Prostate gland (tissue), 2 donors: Measurements from ENCODE around the gene RTN4RL1. TPM values are rescaled to one million over a fixed set of nuclear protein-coding genes. Genes with fewer than 3 reads are reported as not detected.

ENCODE experiments used
- DNase-seq: peaks from one replicate; pipeline ENCODE4 v3.0.0-alpha.2; 2019; ENCODE audit warnings: low spot score
- H3K27ac ChIP-seq, 2 donors: fragments of 200-600 bp; sonication (generic); 2 replicates each; pipeline ENCODE4 v1.5.1; 2017 to 2019
- H3K27me3 ChIP-seq: fragments of 200-600 bp; sonication (generic); replicated peaks from 2 replicates; pipeline ENCODE4 v1.5.1; 2019; ENCODE audit not compliant: insufficient read depth
- H3K36me3 ChIP-seq, 2 donors: fragments of 200-600 bp; sonication (generic); 1 replicate in 1 of 2; 2 replicates in 1 of 2; pipeline versions ENCODE4 v1.5.1 to v1.8.1; 2017 to 2019
- H3K4me1 ChIP-seq: fragments of 200-600 bp; sonication (generic); replicated peaks from 2 replicates; pipeline ENCODE4 v1.5.1; 2019
- H3K4me3 ChIP-seq, 2 donors: fragments of 200-600 bp; sonication (generic); 2 replicates each; pipeline ENCODE4 v1.5.1; 2017 to 2019
- H3K9me3 ChIP-seq: fragments of 200-600 bp; sonication (generic); 2 replicates; pipeline ENCODE4 v1.5.1; 2017
- POLR2A ChIP-seq: fragments of 450-650 bp; IDR thresholded peaks from one replicate; pipeline ENCODE4 v1.6.1; 2016; ENCODE audit warnings: antibody characterized with exemption, mild to moderate bottlenecking
- POLR2AphosphoS5 ChIP-seq: sonication (generic); formaldehyde crosslinking; IDR thresholded peaks from one replicate; pipeline ENCODE4 v1.6.1; 2017; ENCODE audit warnings: antibody characterized with exemption
- WGBS: methylation state at CpG from one replicate; pipeline ENCODE4 v1.1.5; 2018; 5-methylcytosine and 5-hydroxymethylcytosine counted together
- intact Hi-C: fragments of 100-400 bp; cut with DNase I; formaldehyde crosslinking; loops from one replicate; pipeline ENCODE4 v1.14.2; 2022
- total RNA-seq, 2 donors: library from RNA; depleted of rRNA; stranded (reverse); fragments of >200 nt; gene quantifications; one replicate each; pipeline ENCODE4 v1.1.0, GENCODE V29; 2016
- TF ChIP-seq, protein P1 (sequence below), 4 experiments: fragments of 200-600 bp in 2 of 4; fragments of 450-650 bp in 2 of 4; sonication (generic) in 2 of 4; IDR thresholded peaks; 1 replicate in 3 of 4; 2 replicates in 1 of 4; pipeline ENCODE4 v1.5.1; 2016 to 2019; ENCODE audit warnings: antibody characterized with exemption in 4 of 4, mild to moderate bottlenecking in 2 of 4, moderate library complexity in 2 of 4

The RTN4RL1 gene
- total RNA-seq, 2 donors from 2014 or later: 8.3 to 21.5 TPM

DNA sequence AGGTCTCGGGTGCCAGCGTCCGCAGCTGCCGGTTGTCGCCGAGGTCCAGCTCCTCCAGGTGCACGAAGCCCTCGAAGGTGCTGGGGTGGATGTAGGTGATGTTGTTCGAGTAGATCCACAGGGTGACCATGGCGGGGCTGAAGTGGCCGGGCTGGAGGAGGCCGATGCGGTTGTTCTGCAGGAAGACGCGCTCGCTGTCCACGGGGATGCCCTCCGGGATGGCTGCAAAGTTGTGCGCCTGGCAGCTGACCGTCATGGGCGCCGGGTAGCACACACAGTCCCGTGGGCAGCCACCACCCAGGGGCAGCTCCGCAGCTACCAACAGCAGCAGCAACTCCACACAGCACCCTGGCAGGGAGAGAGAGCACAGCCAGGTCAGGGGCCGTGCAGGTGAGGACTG, 87.7 kb downstream of the RTN4RL1 start:
- H3K9me3 ChIP-seq: no peaks in the 10 kb centered on the region
- no peaks in the 10 kb centered on the region for H3K36me3 ChIP-seq
- WGBS: 98% methylated on average over 24 of the region's 25 CpGs
- peaks cover 4% of the 10 kb centered on the region for H3K4me1 ChIP-seq
- DNase-seq: no peak
- no peak overlapping the region for H3K27ac ChIP-seq
- intact Hi-C loops: loop anchor here (5.0 kb wide), 1 partner anchor 60 kb away; no protein-coding TSS in a partner anchor
- TF ChIP-seq POLR2A (no peak), POLR2AphosphoS5 (no peak)
- TF ChIP-seq, protein P1, sequence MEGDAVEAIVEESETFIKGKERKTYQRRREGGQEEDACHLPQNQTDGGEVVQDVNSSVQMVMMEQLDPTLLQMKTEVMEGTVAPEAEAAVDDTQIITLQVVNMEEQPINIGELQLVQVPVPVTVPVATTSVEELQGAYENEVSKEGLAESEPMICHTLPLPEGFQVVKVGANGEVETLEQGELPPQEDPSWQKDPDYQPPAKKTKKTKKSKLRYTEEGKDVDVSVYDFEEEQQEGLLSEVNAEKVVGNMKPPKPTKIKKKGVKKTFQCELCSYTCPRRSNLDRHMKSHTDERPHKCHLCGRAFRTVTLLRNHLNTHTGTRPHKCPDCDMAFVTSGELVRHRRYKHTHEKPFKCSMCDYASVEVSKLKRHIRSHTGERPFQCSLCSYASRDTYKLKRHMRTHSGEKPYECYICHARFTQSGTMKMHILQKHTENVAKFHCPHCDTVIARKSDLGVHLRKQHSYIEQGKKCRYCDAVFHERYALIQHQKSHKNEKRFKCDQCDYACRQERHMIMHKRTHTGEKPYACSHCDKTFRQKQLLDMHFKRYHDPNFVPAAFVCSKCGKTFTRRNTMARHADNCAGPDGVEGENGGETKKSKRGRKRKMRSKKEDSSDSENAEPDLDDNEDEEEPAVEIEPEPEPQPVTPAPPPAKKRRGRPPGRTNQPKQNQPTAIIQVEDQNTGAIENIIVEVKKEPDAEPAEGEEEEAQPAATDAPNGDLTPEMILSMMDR (IDR thresholded peaks at IDR 0.05): no peak
- H3K4me3 ChIP-seq: no peak overlapping the region
- H3K27me3 ChIP-seq: no peaks in the 10 kb centered on the region

DNA sequence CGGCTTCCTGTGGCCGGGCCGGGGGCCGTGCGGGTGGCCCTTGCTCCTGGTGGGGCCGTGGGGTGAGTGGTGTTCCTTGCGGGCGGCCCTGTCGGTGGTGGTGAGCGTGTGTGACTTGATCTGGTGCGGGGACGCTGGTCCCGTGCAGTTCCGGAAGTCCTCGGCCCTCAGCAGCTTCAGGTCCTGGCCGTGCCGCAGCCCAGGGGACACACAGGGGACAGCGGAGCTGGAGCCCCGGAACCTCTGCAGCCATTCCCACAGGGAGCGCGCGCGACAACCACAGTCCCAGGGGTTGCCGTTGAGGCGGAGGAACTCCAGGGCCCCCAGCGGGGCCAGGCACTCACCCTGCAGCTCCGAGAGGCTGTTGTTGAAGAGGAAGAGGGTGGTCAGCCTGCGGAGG, 88.4 kb downstream of the RTN4RL1 start:
- no peaks in the 10 kb centered on the region for H3K27me3 ChIP-seq
- H3K9me3 ChIP-seq: no peaks in the 10 kb centered on the region
- WGBS: 95% methylated on average over 26 of the region's 28 CpGs
- H3K4me1 ChIP-seq: peaks cover 11% of the 10 kb centered on the region
- TF ChIP-seq POLR2AphosphoS5: no peak
- TF ChIP-seq POLR2A: no peak
- TF ChIP-seq, protein P1 (IDR thresholded peaks at IDR 0.05): no peak
- no peak overlapping the region for H3K4me3 ChIP-seq
- H3K27ac ChIP-seq: no peak overlapping the region
- DNase-seq: no peak
- no peaks in the 10 kb centered on the region for H3K36me3 ChIP-seq
- intact Hi-C loops: loop anchor here (5.0 kb wide), 1 partner anchor 61 kb away; no protein-coding TSS in a partner anchor

DNA sequence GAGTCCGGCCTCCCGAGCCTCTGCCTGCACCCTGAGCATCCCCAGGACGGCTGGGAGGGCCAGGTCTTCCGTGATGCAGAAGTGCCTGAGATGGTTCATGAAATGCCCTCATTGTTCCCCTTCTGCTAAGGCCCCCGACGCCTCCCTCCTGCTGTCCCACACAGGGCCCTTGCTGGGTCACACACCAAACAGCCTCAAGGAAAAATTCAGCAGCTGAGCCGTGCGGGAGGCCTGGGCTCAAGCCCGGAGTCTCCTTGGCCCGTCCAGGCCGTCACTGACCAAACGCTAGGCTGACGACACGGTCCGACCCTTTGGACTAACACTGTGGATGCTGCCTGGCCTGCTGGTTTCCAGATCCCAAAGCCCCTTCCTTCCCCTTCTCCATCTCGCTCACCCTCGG, 90.2 kb downstream of the RTN4RL1 start:
- Histone ChIP-seq H3K4me3 (no peak overlapping the region), H3K4me1 (peaks cover 11% of the 10 kb centered on the region), H3K9me3 (no peaks in the 10 kb centered on the region), H3K27me3 (no peaks in the 10 kb centered on the region), H3K36me3 (no peaks in the 10 kb centered on the region), H3K27ac (no peak overlapping the region)
- WGBS: 82% methylated on average over 17 of the region's 17 CpGs
- DNase-seq: no peak
- intact Hi-C loops: loop anchor here (5.0 kb wide), 1 partner anchor 62 kb away; no protein-coding TSS in a partner anchor
- TF ChIP-seq, protein P1 (IDR thresholded peaks at IDR 0.05): no peak
- TF ChIP-seq POLR2A (no peak), POLR2AphosphoS5 (no peak)

DNA sequence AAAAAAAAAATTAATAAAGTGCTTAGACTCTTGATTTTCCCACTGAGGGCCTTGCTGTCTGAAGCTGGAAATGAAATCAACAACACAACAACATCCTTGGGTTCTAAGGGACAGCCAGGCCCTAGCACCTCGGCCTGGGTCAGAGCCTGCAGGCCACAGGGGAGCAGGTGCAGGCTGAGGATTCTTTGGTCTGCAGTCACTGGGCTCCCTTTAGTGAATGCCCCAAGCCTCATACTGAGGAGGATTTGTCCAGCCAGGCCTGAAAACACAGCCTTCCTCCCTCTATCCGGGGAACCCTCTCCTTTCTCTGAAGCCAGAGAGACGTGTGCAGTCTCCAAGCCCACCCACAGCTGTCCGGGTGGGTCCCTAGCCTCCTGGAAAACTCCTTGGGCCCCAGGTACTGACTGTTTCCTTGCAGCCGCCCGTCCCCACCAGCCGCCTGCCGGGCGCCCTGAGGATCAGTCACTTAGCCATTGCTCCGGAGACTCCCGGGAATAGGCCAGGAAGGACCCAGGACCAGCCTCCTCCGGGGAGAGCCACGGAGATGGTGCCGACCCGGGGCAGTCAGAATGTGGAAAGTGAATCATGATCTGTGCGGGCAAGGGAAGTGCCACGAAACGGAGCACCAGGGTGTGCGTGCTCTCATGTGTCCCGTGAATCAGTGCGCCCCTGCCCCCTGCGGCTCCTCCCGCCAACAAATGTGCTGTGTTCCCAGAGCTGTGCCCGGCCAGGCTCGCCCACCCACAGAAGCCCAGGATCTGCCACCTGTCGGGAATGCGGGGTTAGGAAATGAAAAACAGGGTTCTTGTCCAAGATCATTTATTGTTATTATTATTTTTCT, 91.0 kb downstream of the RTN4RL1 start:
- H3K4me3 ChIP-seq: no peak overlapping the region
- H3K4me1 ChIP-seq: peaks cover 11% of the 10 kb centered on the region
- no peak overlapping the region for H3K27ac ChIP-seq
- H3K36me3 ChIP-seq: no peaks in the 10 kb centered on the region
- WGBS: 94% methylated on average over 27 of the region's 27 CpGs
- TF ChIP-seq POLR2AphosphoS5 (no peak), POLR2A (no peak)
- TF ChIP-seq, protein P1 (IDR thresholded peaks at IDR 0.05): no peak
- H3K27me3 ChIP-seq: no peaks in the 10 kb centered on the region
- intact Hi-C loops: no loop called here
- no peak for DNase-seq
- H3K9me3 ChIP-seq: no peaks in the 10 kb centered on the region
